ENCODE measurements around the gene CARD10. TPM values are rescaled to one million over a fixed set of nuclear protein-coding genes. Genes with fewer than 3 reads are reported as not detected.

Gene CARD10
- total RNA-seq, 4 donors from 2014 or later, result 6.0 to 15.3 (median 8.8) TPM

- intact Hi-C loops (cut with DNase I), result loop anchor here (10.0 kb wide), 1 partner anchor 252 kb away; no protein-coding TSS in a partner anchor
- Histone ChIP-seq H3K36me3 (peaks cover 0 to 37% (median 24%) of the 10 kb centered on the region in 4 donors), H3K9me3 (no peaks in the 10 kb centered on the region), H3K27me3 (peaks cover 0 to 31% (median 0%) of the 10 kb centered on the region in 4 donors), H3K4me1 (peaks cover 62 to 88% (median 77%) of the 10 kb centered on the region in 4 donors), H3K4me3 (no peak overlapping the region), H3K27ac (replicated peaks in 1 of 4) (peak overlapping the region; percentile 15 to 64 (median 53))
- no peak for DNase-seq (ENCODE audit: extremely low spot score)
- 42% methylated on average over 14 of the region's 28 CpGs for WGBS
- TF ChIP-seq CTCF (IDR thresholded peaks at IDR 0.05), result no peak
These were observed 47.2 kb upstream of the CARD10 start for GRCh38 chr22:37566329-37566837.

GRCh38 chr22:37565830-37566229, 46.6 kb upstream of the CARD10 start:
- Histone ChIP-seq H3K4me3 (no peak overlapping the region), H3K27me3 (peaks cover 0 to 37% (median 2%) of the 10 kb centered on the region in 4 donors), H3K4me1 (peaks cover 68 to 94% (median 83%) of the 10 kb centered on the region in 4 donors), H3K27ac (replicated peaks in 1 of 4) (peak overlapping the region; percentile 15 to 64 (median 53)), H3K9me3 (no peaks in the 10 kb centered on the region), H3K36me3 (peaks cover 0 to 37% (median 24%) of the 10 kb centered on the region in 4 donors)
- intact Hi-C loops (cut with DNase I), result loop anchor here (10.0 kb wide), 1 partner anchor 251 kb away; no protein-coding TSS in a partner anchor
- 59% methylated on average over 17 of the region's 17 CpGs for WGBS
- TF ChIP-seq POLR2A (IDR thresholded peaks at IDR 0.05; ENCODE audit: low read depth) (no peak), EP300 (IDR thresholded peaks at IDR 0.05) (no peak), POLR2AphosphoS5 (IDR thresholded peaks at IDR 0.05) (no peak), CTCF (IDR thresholded peaks at IDR 0.05) (no peak)
- DNase-seq (ENCODE audit: extremely low spot score), result no peak

- peaks cover 0 to 42% (median 3%) of the 10 kb centered on the region in 4 donors for H3K27me3 ChIP-seq
- TF ChIP-seq POLR2AphosphoS5 (IDR thresholded peaks at IDR 0.05), result no peak
- no peak for TF ChIP-seq POLR2A (IDR thresholded peaks at IDR 0.05; ENCODE audit: low read depth)
- no peak for TF ChIP-seq CTCF (IDR thresholded peaks at IDR 0.05)
- no peak for TF ChIP-seq EP300 (IDR thresholded peaks at IDR 0.05)
- no peaks in the 10 kb centered on the region for H3K9me3 ChIP-seq
- no peak for DNase-seq (ENCODE audit: extremely low spot score)
- H3K4me3 ChIP-seq, result peak overlapping the region in 1 of 4 donors; percentile 2
- peak overlapping the region; percentile 96 to 97 (median 96) for H3K27ac ChIP-seq (replicated peaks in 1 of 4)
- H3K36me3 ChIP-seq, result peaks cover 0 to 36% (median 24%) of the 10 kb centered on the region in 4 donors
- WGBS, result 63% methylated on average over 7 of the region's 7 CpGs
- H3K4me1 ChIP-seq, result peaks cover 75 to 98% (median 91%) of the 10 kb centered on the region in 4 donors
- intact Hi-C loops (cut with DNase I), result loop anchor here (10.0 kb wide), 1 partner anchor 249 kb away; no protein-coding TSS in a partner anchor
These were observed 45.0 kb upstream of the CARD10 start for GRCh38 chr22:37564111-37564711.

- TF ChIP-seq EP300 (IDR thresholded peaks at IDR 0.05), result no peak
- peak; percentile 53 to 62 for TF ChIP-seq POLR2AphosphoS5 (IDR thresholded peaks at IDR 0.05)
- intact Hi-C loops (cut with DNase I), result loop anchor here (10.0 kb wide), 1 partner anchor 249 kb away; no protein-coding TSS in a partner anchor
- WGBS, result 31% methylated on average over 12 of the region's 14 CpGs
- Histone ChIP-seq H3K27me3 (peaks cover 0 to 37% (median 3%) of the 10 kb centered on the region in 4 donors), H3K4me3 (peak overlapping the region in 2 of 4 donors; percentile 2 to 29), H3K27ac (replicated peaks in 1 of 4) (peak overlapping the region; percentile 96 to 97 (median 96)), H3K36me3 (peaks cover 0 to 28% (median 20%) of the 10 kb centered on the region in 4 donors), H3K9me3 (no peaks in the 10 kb centered on the region), H3K4me1 (peaks cover 81 to 90% (median 85%) of the 10 kb centered on the region in 4 donors)
- DNase-seq (ENCODE audit: extremely low spot score), result peak; percentile 95
These were observed 44.2 kb upstream of the CARD10 start for GRCh38 chr22:37563153-37564081.

Data from esophagus muscularis mucosa (tissue), 4 donors.